Fibroblast of peridontal ligament (primary cell): Measurements from ENCODE around the gene ADORA2A.
"Not testable (repeated sequence)": the region's sequence is repeated elsewhere in the genome, so short reads cannot be mapped to it uniquely, and the experiment has no call there.

Source experiments
- DNase-seq: peaks from one replicate; pipeline ENCODE4 v3.0.0-alpha.2; 2010; ENCODE audit errors: extremely low read depth

ADORA2A gene

DNA sequence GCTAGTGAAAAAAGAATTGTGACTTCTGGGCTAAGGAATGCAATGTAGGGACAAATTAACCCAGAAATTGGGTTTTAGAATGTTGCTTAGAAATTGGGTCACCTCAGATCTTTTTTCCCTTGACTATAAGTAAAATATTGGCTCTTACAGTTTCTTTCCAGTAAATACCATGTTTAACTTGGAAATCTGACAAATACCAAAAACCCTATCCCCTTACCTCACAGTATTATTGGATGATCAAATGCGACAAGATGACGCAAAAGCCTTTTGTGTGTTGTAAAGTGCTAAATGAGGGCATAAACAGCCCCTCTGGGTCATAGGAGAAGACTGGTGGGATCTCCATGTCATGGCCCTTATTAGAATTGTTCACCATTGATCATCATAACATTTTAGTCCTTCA lies 61.6 kb downstream of the ADORA2A start:
- DNase-seq: no peak

DNA sequence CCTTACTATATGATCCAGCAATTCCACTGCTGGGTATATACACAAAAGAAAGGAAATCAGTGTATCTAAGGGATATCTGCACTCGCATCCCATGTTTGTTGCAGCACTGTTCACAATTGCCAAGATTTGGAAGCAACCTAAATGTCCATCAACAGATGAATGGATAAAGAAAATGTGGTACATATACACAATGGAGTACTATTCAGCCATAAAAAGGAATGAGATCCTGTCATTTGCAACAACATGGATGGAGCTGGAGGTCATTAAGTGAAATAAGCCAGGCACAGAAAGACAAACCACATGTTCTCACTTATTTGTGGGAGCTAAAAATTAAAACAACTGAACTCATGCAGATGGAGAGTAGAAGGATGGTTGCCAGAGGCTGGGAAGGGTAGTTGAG lies 62.0 kb downstream of the ADORA2A start:
- not testable (repeated sequence) for DNase-seq
